HCEC 1CT (cell line): ENCODE measurements around the gene RALGDS.
"Not testable (repeated sequence)": the region's sequence is repeated elsewhere in the genome, so short reads cannot be mapped to it uniquely, and the experiment has no call there.

Experiments used
- DNase-seq: peaks from one replicate; pipeline ENCODE4 v3.0.0-alpha.2; 2017

Gene RALGDS

DNA sequence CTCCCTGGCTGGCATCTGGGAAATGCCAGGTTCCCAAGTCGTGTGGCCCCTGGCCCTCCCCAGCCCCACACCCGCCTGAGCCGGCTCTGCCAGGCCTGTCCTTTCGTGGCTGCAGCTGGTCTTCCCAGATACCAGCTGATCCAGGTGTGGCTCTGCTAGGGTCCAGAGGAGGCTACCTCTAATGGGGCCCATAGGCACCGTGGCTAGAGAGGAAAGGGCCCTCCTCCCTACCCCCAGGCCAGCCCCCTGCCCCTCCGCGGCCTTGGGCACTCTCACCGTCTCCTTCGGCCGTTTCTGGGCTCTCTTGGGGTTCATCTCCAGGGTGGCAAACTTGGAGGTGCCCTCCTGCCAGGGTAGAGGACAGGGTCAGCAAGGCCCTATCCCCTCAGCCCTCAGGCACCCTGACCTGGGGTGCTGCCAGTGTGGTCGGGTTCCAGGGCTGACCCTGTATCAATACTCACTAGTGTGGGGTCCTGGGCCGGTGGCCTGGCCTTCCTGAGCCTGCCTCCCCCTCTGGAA, 17.0 kb downstream of the RALGDS start:
- DNase-seq = no peak

DNA sequence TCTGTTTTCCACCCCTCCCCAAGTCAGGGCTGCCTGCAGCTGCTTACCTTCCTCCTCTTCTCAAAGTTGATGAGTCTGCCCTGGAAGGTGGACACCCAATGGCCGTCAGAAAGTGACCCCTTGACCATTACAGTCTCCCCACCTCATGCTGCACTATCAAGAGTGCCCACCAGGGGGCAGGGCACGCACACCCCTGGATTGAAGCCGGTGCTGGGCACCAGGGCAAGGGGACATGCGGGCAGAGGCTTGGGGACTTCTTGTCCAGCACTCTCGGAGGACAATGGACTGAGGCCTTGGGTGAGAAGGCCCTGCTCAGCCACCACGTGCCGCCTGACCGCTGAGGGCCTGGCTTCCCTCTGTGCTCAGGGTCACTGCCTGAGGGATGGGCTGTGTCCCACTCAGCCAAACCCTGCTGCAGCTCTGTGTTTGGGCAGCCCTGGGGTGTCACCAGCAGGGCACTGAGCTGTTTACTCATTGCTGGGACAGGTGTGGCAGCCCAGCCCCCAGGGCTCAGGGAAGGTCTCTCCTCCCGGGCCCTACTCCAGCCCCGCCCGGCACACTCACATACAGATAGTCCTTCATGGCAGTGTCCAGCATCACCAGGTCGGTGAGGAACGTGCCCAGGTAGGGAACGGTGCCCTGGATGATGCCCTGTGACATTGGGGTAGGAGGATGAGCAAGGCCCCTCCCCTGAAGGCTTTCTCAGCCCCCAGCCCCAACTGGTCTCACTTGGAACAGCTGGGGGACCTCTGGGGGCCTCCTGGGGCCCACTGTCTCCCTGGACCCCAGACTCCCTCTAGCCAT, 17.7 kb downstream of the RALGDS start:
- DNase-seq = no peak

- DNase-seq = no peak
These were observed 18.6 kb downstream of the RALGDS start for GRCh38 chr9:133102190-133103021.

DNA sequence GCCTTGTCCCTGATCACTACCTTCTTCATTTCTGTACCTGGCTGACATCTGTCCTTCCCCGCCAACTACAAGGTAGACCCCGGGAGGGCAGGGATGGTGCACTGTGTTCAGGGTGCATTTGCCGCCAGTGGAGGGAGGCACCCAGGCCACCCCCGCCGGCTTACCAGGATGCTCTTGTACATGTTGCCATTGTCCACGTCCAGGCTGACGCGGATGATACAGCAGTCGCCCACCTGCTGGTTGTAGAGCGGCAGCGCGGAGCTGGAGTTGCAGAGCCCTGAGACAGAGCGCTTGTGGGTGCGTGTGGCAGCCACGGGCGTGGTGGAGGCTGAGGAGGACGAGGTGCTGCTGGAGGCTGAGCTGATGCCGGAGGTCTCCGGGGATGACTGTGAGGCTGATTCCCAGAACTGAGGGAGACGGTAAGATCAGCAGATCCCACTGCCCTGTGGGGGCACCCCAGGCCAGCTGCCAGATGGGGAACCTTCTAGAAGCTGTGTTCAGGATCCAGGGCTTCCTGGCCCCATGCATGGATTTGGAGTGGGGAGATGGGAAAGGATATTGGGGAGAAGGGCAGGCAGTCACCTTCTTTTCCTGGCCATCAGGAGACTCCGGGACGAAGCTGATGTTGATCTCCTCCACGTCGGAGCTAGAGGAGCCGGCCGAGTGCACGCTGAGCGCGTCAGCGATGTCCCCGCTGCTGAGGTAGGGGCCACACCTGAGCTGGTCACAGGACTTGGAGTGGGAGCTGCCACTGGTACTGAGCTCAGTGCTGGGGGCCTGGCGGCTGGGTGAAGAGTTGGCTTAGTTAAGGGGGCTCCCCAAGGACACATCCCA, 19.5 kb downstream of the RALGDS start:
- DNase-seq = peak; percentile 16

- no peak for DNase-seq
These were observed 20.3 kb downstream of the RALGDS start for GRCh38 chr9:133100506-133101355.

GRCh38 chr9:133099726-133100505, 21.1 kb downstream of the RALGDS start:
- no peak for DNase-seq

DNA sequence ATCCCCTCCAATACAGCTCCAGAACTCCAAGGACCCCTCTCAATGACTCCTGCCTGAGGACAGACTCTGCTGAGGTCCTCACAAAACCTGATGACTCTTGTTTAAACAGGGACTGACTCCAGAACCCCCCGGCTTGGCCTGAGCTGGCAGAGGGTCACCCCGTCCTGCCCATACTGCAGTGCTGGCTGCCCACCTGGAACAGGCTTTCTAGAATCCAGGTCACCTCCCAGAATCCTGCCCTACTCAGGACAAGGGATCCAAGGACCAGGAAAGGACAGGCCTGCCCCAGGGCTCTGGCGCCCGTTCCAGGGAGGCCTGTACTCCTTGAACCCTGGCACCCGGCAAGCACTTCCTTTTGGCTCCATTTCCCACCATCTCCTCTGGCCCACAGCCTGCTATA, 22.2 kb downstream of the RALGDS start:
- no peak for DNase-seq

DNA sequence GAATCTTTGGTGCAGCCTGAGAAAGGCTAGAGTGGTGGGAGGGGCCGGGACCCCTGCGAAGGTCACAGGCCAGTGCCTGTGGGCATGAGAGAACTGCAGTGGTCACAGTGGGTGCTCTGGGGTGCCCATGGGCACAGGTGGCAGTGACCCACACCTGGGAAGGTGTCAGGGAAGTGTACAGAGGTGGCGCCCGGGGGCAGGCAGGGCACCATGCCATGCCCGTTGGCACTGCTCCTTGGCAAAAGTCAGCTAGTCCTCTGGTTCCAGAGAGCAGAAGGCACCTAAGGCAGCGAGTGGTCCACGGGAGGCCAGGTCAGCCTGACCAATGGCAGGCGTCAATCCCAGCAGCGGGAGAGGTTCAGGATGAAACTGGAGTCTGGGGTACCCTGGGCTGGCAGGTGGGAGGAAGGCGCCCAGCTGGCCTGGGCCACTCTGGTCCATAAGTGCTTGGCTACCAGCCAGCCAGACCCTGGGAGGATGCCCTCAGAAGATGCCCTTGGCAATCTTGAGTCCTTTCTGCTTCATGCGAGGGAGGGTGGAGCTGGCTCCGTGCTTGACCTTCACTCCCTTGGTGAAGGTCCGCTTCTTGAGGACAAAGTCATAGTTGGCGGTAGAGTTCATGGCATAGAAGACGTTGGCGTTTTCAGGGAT, 22.8 kb downstream of the RALGDS start:
- DNase-seq = no peak

DNA sequence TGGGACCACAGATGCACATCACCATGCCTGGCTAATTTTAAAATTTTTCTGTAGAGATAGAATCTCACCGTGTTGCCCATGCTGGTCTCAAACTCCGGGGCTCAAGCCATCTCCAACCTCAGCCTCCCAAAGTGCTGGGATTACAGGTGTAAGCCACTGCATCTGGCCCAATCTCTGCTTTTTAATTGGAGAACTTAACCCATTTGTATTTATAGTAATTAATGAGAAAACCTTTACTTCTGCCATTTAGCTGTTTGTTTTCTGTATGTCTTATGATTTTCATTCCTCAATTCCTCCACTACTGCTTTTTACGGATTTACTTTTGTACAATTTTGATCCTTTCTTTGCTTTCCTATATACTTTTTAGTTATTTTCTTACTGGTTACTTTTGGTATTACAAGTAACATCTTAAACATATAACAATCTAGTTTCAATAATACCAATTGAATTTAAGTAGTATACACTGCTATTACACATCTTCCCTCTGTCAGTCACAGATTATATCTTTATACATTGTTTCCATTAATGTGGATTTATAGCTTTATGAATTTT, 26.1 kb downstream of the RALGDS start:
- no peak for DNase-seq

DNA sequence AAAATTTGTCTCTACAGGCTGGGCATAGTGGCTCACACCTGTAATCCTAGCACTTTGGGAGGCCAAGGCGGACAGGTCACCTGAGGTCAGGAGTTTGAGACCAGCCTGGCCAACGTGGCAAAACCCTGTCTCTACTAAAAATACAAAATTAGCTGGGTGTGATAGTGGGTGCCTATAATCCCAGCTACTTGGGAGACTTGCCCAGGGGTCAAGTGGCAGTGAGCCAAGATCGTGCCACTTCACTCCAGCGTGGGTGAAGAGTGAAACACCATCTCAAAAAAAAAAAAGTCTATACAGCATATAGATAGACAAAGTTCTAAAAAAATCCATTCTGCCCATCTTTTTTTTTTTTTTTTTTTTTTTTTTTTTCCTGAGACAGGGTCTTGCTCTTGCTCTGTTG, 26.7 kb downstream of the RALGDS start:
- DNase-seq = not testable (repeated sequence)

GRCh38 chr9:133090752-133091385, 30.2 kb downstream of the RALGDS start:
- DNase-seq = no peak

DNA sequence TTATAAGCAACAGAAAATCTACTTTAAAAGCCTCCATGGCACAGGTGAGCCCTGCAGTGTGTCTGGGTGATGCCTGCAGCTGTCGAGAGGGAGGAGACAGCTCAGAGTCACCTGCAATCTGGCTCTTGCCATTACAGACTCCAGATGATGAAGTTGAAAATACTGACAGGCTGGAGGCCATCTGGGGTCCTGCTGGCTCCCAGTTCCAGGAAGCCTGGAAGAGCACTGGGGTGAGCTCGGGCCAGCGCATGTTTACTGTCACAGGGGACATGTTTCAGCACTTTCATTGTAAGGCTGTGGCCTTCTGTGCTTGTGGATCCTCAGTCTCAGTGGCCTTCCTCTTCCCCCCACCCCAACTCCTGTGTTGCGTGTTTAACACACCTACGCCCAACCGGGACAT, 30.9 kb downstream of the RALGDS start:
- no peak for DNase-seq

GRCh38 chr9:133089271-133089671, 31.8 kb downstream of the RALGDS start:
- DNase-seq = no peak

DNA sequence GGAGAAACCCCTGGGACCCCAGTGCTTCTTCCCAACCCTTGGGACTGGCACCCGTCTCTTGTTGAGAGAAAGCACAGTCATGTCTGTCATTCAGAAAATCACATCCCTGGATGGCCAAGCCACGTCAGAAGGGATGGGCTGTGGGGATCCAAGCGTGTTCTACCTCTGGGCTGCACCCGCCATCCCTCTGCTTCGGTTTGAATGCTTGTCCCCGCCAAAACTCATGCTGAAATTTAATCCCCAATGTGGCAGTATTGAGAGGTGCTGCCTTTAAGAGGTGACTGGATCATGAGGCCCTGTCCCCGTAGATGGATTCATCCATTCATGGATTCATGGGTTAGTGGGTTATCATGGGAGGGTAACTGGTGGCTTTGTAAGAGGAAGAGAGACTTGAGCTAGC, 32.3 kb downstream of the RALGDS start:
- no peak for DNase-seq

GRCh38 chr9:133088146-133088750, 32.8 kb downstream of the RALGDS start:
- no peak for DNase-seq

DNA sequence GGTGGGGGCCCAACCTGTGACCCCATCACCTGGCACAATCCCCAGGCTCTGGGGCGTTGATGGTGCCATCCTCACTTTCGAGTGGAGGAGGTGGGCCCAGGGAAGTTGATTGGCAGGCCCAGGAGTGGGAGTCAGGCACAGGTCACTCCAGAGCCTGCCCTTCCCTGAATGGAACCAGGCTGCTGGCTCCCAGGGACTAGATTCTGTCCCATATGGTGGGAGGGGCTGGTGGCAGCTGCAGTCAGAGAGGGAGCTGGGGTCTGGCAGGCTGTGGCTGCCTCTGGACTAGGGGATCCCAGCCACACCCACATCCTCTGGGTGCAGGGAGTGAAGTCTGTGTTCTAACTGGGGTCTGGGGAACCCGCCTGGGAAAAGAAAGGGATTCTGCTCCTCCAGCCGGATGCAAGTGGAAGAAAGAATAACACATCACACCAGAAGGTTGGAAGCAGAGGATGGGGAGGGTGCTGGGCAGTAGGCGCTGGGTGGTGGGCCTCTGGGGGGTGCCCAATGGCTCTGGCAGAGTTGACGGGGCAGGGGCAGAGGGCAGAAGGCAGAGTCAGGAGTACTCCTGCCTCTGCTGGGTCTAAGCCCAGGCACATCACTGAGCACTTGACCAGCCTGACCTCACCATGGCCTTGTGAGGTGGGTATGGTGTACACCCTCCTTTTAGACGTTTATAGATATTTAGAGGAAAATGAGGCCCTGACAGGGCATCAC, 33.5 kb downstream of the RALGDS start:
- DNase-seq = no peak

GRCh38 chr9:133086894-133087293, 34.1 kb downstream of the RALGDS start:
- no peak for DNase-seq

DNA sequence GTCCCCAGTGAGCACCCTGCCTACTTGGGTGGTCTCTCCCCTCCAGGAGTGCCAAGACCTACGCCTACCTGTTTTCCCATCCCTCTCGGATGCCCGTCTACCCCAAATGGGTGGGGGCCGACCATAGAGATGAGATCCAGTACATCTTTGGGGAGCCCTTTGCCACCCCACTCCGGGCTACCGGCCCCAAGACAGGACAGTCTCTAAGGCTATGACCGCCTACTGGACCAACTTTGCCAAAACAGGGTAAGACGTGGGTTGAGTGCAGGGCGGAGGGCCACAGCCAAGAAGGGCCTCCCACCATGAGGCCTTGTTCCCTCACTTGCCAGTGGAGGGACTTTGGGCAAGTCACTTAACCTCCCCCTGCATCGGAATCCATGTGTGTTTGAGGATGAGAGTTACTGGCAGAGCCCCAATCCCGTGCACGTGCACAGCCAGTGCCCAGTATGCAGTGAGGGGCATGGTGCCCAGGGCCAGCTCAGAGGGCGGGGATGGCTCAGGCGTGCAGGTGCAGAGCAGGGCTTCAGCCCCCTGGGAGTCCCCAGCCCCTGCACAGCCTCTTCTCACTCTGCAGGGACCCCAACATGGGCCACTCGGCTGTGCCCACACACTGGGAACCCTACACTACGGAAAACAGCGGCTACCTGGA, 34.7 kb downstream of the RALGDS start:
- DNase-seq = not testable (repeated sequence)
